Epithelial cell of prostate (primary cell): ENCODE measurements around the gene NEGR1.

ENCODE experiments used
- DNase-seq: peaks from one replicate; pipeline ENCODE4 v3.0.0-alpha.2; 2011; ENCODE audit warnings: low read depth, low spot score
- H3K27ac ChIP-seq: fragments of 450-650 bp; 2 replicates; pipeline ENCODE4 v1.5.1; 2017; ENCODE audit warnings: mild to moderate bottlenecking

The NEGR1 gene

DNA sequence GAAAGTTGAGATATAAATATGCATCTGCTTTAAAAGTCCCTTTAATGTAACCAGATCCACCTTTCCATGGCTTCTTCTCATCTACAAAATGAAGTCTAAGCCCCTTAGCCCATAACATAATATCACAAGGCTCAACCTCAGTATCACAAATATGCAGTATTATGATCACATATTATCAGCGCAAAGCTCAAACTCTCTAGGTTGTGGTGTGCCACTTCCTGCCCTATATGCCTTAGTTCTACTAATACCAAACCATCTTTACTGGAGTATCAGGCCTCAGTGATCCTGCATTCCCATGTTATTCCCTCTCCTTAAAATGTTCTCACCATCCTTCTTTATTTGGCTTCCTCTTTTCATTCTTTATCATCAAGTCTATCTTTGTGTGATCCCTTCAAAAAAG, 301.8 kb downstream of the NEGR1 start:
- no peak overlapping the region for H3K27ac ChIP-seq

GRCh38 chr1:71979882-71980281, 302.5 kb downstream of the NEGR1 start:
- no peak overlapping the region for H3K27ac ChIP-seq
- DNase-seq: no peak

More for the DNA sequence above, 301.8 kb downstream of the NEGR1 start:
- no peak for DNase-seq

DNA sequence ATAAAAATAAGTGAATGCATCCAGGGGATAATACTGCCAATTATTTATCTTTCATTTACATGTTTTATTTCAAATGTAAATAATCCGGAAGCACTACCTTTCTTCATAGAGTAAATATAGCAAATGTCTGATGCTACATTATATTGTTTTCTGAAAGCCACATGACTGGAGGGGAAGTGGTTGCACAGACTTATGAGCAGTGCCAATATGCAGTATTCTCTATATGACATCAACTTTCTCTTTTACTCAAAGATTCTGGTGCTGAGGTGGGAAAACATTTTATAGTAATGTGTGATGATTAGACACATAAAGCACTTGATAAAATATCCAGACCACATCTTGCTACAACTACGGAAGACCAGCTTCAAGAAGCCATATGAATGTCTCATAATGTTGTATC, 314.7 kb downstream of the NEGR1 start:
- H3K27ac ChIP-seq: no peak overlapping the region
- no peak for DNase-seq

DNA sequence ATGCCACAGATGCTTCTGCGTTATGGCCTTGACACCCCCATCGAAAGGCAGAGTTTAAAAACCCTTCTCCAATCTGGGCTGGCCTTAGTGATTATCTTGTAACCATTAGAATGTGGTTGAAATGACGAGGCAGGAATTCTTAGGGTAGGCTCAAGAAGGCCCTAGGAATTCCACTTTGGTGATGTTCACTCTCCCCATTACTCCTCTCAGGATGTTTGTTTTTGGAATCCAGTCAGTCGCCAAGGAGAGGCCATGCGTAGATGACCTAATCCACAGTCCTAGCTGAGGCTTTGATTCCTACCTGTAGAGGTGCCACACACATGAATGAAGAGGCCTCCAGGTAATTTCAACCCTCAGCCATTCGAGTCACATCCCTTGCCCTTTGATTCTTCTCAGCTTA, 318.2 kb downstream of the NEGR1 start:
- no peak for DNase-seq
- no peak overlapping the region for H3K27ac ChIP-seq

DNA sequence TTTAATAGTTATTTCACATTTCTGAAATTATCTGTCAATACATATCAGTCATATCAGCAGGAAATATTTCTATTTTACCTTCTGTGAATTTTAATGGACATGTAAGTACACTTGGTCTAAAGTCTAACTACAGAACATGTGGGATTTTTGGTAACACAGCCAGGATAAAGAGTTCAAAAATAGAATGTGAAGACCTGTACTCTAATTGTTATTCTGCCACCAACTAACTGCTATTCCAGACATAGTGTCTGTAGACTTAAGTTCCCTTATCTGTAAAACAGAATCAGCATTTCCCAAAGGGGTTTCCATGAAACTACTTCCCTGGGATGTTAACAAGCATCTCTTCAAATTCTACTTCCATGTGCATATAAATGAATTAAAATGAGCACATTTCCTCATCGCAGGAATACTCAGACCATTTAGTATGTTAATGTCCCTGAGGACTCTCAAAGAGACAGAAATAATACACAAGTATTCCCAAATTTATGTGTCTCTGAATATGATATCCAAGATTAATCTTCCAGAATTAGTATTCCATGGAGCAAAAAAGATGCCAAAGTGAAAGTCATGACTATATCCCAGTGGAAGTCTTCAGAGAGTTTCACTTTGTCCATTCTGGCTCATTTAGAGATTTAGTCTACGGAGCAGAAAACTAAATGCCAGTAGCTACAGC, 325.6 kb downstream of the NEGR1 start:
- DNase-seq: no peak
- no peak overlapping the region for H3K27ac ChIP-seq

GRCh38 chr1:71950579-71950978, 331.8 kb downstream of the NEGR1 start:
- DNase-seq: no peak
- H3K27ac ChIP-seq: no peak overlapping the region

DNA sequence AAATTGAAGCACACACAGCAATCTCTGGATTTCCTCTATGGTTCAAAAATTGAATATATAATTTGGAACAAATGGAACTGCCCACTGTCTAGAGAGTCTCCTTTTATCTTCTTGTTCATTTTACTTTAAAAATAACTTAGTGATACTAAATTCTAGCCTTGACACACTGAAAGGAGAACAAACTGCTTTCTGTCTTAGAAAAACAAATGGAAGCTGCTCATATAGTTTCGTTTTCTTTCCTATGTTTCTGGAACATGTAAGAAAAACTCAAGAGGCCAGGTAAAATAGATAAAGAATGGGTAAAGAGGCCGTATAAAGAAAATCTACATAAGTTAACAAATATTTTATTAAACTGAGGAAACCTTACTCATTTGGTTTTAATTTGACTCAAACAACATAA, 332.7 kb downstream of the NEGR1 start:
- DNase-seq: no peak
- no peak overlapping the region for H3K27ac ChIP-seq

- no peak for DNase-seq
- H3K27ac ChIP-seq: no peak overlapping the region
These were observed 333.8 kb downstream of the NEGR1 start for GRCh38 chr1:71948561-71948960.

- H3K27ac ChIP-seq: no peak overlapping the region
- DNase-seq: no peak
These were observed 338.3 kb downstream of the NEGR1 start for GRCh38 chr1:71944006-71944405.

GRCh38 chr1:71940261-71940660, 342.1 kb downstream of the NEGR1 start:
- DNase-seq: no peak
- H3K27ac ChIP-seq: no peak overlapping the region

- no peak for DNase-seq
- H3K27ac ChIP-seq: no peak overlapping the region
These were observed 351.8 kb downstream of the NEGR1 start for GRCh38 chr1:71930511-71930910.

- DNase-seq: no peak
- H3K27ac ChIP-seq: no peak overlapping the region
These were observed 360.3 kb downstream of the NEGR1 start for GRCh38 chr1:71921935-71922559.

- no peak overlapping the region for H3K27ac ChIP-seq
- no peak for DNase-seq
These were observed 361.1 kb downstream of the NEGR1 start for GRCh38 chr1:71921204-71921603.

GRCh38 chr1:71920556-71920955, 361.8 kb downstream of the NEGR1 start:
- no peak overlapping the region for H3K27ac ChIP-seq
- DNase-seq: no peak

DNA sequence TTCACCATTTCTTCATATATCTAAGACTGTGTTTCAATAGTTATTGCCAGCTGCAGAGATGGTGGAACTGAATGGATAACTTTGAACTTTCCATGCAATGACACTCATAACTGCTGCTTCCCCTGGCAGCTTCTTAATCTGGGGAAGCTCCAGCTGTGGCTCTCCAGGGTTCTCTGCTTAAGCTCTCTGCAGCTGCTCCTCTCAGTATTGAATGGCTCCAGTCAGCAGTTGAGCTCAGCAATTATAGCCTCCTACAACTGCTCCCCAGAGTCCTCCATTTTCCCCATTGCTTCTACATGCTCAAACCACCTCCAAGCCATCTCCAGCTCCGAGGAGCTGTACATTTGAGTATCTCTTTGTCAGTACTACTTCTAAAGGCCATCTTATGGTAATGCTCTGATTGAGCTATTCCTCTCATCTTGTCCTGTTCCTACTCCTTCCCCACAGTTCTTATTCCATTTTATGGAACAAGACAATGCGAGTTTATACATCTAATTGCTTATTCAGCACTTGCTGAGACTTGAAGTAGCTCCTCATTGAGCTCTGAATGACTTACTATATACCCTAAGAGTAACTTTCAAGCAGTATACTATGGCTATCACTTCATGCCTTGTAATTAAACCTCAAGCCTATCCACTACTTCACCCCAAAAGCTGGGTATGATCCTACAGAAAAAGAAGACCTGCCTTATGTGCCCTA, 362.4 kb downstream of the NEGR1 start:
- H3K27ac ChIP-seq: no peak overlapping the region
- no peak for DNase-seq

DNA sequence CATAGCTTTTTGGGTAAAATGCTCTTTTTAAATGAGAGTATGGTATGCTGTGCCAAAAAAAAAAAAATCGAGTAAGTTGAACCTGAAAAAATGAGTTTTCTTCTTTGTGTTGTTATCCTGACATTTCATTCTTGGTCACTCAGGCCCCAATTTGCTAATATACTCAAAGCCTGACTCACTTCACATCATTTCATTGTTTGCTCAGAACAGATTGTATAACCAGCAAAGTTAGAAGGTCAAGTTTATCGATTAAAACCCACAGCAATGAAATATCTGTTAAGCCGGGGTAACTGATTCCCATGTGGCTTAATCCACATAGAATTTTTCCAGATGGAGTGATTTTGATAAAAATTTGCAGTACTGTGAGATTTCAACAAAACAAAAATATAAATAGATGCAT, 363.7 kb downstream of the NEGR1 start:
- no peak overlapping the region for H3K27ac ChIP-seq

DNA sequence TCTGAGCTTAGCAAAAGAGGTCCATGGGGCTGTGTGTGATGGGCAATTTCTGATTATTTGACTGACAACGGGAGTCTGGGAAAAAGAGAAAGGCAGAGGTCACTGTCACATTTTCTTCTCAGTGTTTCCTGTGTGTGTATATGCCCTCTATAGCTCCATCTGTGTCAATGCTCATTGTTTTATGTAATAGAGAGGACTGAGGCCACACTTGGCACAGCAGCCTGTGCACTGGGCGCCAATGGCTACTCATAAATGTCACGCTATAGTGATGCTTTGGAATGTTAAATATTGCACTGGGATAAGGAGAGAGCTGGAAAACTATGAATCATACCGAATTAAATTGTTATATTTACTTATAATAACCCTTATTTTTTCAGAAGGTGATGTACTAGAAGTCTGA, 365.4 kb downstream of the NEGR1 start:
- DNase-seq: no peak
- no peak overlapping the region for H3K27ac ChIP-seq

More for the DNA sequence above, 363.7 kb downstream of the NEGR1 start:
- DNase-seq: no peak

GRCh38 chr1:71914626-71915025, 367.7 kb downstream of the NEGR1 start:
- no peak for DNase-seq

GRCh38 chr1:71908871-71909390, 373.4 kb downstream of the NEGR1 start:
- DNase-seq: no peak

More at GRCh38 chr1:71914626-71915025, 367.7 kb downstream of the NEGR1 start:
- no peak overlapping the region for H3K27ac ChIP-seq

DNA sequence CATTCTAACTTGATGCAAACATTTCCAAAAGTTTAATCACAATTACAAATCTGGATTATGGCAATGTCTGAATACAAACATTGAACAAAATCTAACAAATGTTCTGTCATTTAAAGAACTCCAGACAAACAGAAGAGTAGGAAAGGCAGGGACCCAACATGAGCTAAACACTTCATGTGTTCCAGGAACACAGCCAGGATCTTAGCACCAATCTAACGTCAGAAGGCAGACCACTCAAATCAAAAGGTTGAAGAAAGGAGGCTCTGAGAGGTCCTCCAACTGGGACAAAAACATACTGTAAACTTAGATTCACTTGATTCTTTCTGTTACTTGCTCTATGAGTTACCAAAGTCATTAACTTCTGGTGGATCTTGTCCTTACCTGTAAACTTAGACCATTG, 374.0 kb downstream of the NEGR1 start:
- DNase-seq: no peak
- H3K27ac ChIP-seq: no peak overlapping the region

More at GRCh38 chr1:71908871-71909390, 373.4 kb downstream of the NEGR1 start:
- H3K27ac ChIP-seq: no peak overlapping the region

GRCh38 chr1:71899881-71900280, 382.5 kb downstream of the NEGR1 start:
- DNase-seq: no peak

More at GRCh38 chr1:71899881-71900280, 382.5 kb downstream of the NEGR1 start:
- no peak overlapping the region for H3K27ac ChIP-seq
